Astrocyte (in vitro differentiated cells and primary cell): Measurements from ENCODE around the gene SLC8B1.

ENCODE experiments used
- EZH2 ChIP-seq: IDR thresholded peaks from 2 replicates; pipeline ENCODE4 v1.6.1; 2012; ENCODE audit warnings: mild to moderate bottlenecking, low read length, inconsistent platforms; ENCODE audit not compliant: insufficient read depth
- TF ChIP-seq, protein P1 (sequence below): IDR thresholded peaks from 2 replicates; pipeline ENCODE4 v1.5.1; 2011; ENCODE audit warnings: low read depth, mild to moderate bottlenecking, inconsistent platforms, low read length, moderate library complexity; ENCODE audit not compliant: insufficient read depth

DNA sequence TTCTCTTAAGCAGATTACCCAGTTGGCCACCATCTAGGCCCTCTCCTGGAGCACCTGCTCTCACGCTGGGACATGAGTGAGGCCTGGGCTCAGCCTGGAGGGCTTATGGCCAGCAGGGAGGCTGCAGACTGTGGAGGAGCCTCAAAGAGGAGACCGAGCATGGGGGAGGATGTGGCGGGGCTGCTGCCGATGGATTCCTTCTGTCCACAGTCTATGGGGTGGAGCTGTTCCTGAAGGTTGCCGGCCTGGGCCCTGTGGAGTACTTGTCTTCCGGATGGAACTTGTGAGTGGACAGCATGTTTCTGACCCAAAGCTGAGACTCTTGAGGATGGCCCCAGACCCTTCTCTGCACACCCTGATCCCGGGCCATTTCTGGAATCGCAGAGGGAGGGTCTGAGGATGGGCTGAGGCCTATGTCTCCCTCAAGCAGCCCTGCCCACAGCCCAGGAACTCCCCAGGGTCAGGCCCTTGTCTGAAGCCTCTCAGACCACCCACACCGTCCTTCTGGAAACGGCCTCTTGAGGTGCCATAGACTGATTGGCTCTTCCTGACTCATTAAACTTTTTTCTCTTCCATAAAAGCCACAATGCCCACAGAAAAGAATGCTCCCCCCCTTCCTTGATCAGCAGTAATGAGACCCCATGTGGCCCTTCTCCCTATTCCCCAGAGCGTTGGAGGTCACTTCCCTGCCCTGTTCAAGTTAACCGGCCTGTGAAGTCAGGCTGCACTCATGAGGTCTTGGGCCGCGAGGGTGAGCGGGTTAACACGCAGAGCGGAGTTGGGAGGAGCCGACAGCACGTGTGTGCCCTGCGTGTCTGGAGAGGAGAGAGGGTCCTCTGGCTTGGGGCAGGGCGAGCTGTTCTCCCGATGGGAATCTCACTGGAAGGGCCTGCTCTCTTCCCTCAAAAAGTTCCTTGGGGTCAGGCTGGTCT lies 49.0 kb downstream of the SLC8B1 start:
- TF ChIP-seq, protein P1, sequence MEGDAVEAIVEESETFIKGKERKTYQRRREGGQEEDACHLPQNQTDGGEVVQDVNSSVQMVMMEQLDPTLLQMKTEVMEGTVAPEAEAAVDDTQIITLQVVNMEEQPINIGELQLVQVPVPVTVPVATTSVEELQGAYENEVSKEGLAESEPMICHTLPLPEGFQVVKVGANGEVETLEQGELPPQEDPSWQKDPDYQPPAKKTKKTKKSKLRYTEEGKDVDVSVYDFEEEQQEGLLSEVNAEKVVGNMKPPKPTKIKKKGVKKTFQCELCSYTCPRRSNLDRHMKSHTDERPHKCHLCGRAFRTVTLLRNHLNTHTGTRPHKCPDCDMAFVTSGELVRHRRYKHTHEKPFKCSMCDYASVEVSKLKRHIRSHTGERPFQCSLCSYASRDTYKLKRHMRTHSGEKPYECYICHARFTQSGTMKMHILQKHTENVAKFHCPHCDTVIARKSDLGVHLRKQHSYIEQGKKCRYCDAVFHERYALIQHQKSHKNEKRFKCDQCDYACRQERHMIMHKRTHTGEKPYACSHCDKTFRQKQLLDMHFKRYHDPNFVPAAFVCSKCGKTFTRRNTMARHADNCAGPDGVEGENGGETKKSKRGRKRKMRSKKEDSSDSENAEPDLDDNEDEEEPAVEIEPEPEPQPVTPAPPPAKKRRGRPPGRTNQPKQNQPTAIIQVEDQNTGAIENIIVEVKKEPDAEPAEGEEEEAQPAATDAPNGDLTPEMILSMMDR = no peak
- no peak for TF ChIP-seq EZH2
